Neural cell (in vitro differentiated cells): ENCODE results near the gene PAAF1. TPM values are rescaled to one million over a fixed set of nuclear protein-coding genes. Genes with fewer than 3 reads are reported as not detected.

Source experiments
- H2AFZ ChIP-seq: fragments of 200-600, 300-800 bp; sonication (generic), shearing (Covaris generic); 2 replicates; pipeline ENCODE4 v1.6.0; 2014; ENCODE audit warnings: low read depth, mild to moderate bottlenecking, antibody characterized with exemption, low read length, moderate library complexity
- H3F3A ChIP-seq: fragments of 200-600 bp; shearing (Covaris generic); 2 replicates; pipeline ENCODE4 v1.6.1; 2016; ENCODE audit warnings: mild to moderate bottlenecking, moderate library complexity, mixed read lengths, antibody characterized with exemption, low read length; ENCODE audit not compliant: insufficient read depth, poor library complexity, severe bottlenecking
- H3K27ac ChIP-seq: fragments of 200-600, 300-800 bp; sonication (generic), shearing (Covaris generic); 2 replicates; pipeline ENCODE4 v1.5.1; 2014; ENCODE audit warnings: mild to moderate bottlenecking, low read length, moderate library complexity
- H3K27me3 ChIP-seq: fragments of 300-800, 200-600 bp; sonication (generic), shearing (Covaris generic); 2 replicates; pipeline ENCODE4 v1.6.0; 2014; ENCODE audit warnings: mild to moderate bottlenecking, low read depth, low read length, moderate library complexity; ENCODE audit not compliant: insufficient read depth
- H3K36me3 ChIP-seq: fragments of 300-800, 200-600 bp; sonication (generic), shearing (Covaris generic); 2 replicates; pipeline ENCODE4 v1.5.1; 2014; ENCODE audit warnings: mild to moderate bottlenecking, antibody characterized with exemption, low read length, moderate library complexity; ENCODE audit not compliant: insufficient read depth
- H3K4me2 ChIP-seq: fragments of 300-800, 200-600 bp; sonication (generic), shearing (Covaris generic); 2 replicates; pipeline ENCODE4 v1.6.0; 2014; ENCODE audit warnings: mild to moderate bottlenecking, low read length
- H3K4me3 ChIP-seq: fragments of 300-800, 200-600 bp; sonication (generic), shearing (Covaris generic); 2 replicates; pipeline ENCODE4 v1.5.1; 2014; ENCODE audit warnings: mild to moderate bottlenecking, low read length, moderate library complexity
- H3K79me2 ChIP-seq: fragments of 200-600 bp; shearing (Covaris generic); replicated peaks from 2 replicates; pipeline ENCODE4 v1.6.0; 2014; ENCODE audit warnings: mild to moderate bottlenecking, low read length, moderate library complexity; ENCODE audit not compliant: insufficient read depth
- H3K9ac ChIP-seq: fragments of 300-800, 200-600 bp; sonication (generic), shearing (Covaris generic); 2 replicates; pipeline ENCODE4 v1.6.1; 2016; ENCODE audit warnings: mild to moderate bottlenecking, low read length, mixed read lengths
- H3K9me2 ChIP-seq: fragments of 200-600 bp; shearing (Covaris generic); 2 replicates; pipeline ENCODE4 v1.6.1; 2016; ENCODE audit warnings: mild to moderate bottlenecking, low read length, mixed read lengths; ENCODE audit not compliant: insufficient read depth
- H3K9me3 ChIP-seq: fragments of 200-600, 300-800 bp; sonication (generic), shearing (Covaris generic); 2 replicates; pipeline ENCODE4 v1.6.1; 2016; ENCODE audit warnings: mild to moderate bottlenecking, mixed run types, low read length, moderate library complexity, mixed read lengths
- H4K20me1 ChIP-seq: fragments of 200-600 bp; shearing (Covaris generic); 2 replicates; pipeline ENCODE4 v1.6.1; 2016; ENCODE audit warnings: mild to moderate bottlenecking, mixed run types; ENCODE audit not compliant: insufficient read depth
- EP300 ChIP-seq: fragments of 450-650 bp; conservative IDR thresholded peaks from 2 replicates; pipeline ENCODE4 v1.6.1; 2014; ENCODE audit warnings: antibody characterized with exemption, mild to moderate bottlenecking, moderate library complexity; ENCODE audit not compliant: poor library complexity, severe bottlenecking
- EZH2 ChIP-seq: fragments of 200-600, 300-800 bp; shearing (Covaris generic), sonication (generic); IDR thresholded peaks from 2 replicates; pipeline ENCODE4 v1.6.1; 2014; ENCODE audit warnings: antibody characterized with exemption, low read length, borderline replicate concordance, mild to moderate bottlenecking; ENCODE audit not compliant: insufficient read depth, poor library complexity, severe bottlenecking
- MXI1 ChIP-seq: fragments of 450-650 bp; conservative IDR thresholded peaks from 2 replicates; pipeline ENCODE4 v1.6.1; 2014; ENCODE audit warnings: antibody characterized with exemption, mild to moderate bottlenecking; ENCODE audit not compliant: poor library complexity, severe bottlenecking
- POLR2AphosphoS5 ChIP-seq: IDR thresholded peaks from 2 replicates; pipeline ENCODE4 v1.6.1; 2012
- RAD21 ChIP-seq: fragments of 450-650 bp; conservative IDR thresholded peaks from 2 replicates; pipeline ENCODE4 v1.6.1; 2014; ENCODE audit warnings: antibody characterized with exemption, mild to moderate bottlenecking, moderate library complexity
- SMC3 ChIP-seq: fragments of 450-650 bp; conservative IDR thresholded peaks from 2 replicates; pipeline ENCODE4 v1.6.1; 2014; ENCODE audit warnings: antibody characterized with exemption, mild to moderate bottlenecking, moderate library complexity; ENCODE audit not compliant: poor library complexity
- TAF1 ChIP-seq: IDR thresholded peaks from 2 replicates; pipeline ENCODE4 v1.6.1; 2012; ENCODE audit warnings: low read depth
- polyA plus RNA-seq: library from polyadenylated mRNA; depleted of rRNA; stranded (reverse); fragments of >200 nt; gene quantifications from 2 replicates; pipeline ENCODE4 v1.2.3, GENCODE V29; 2014
- TF ChIP-seq, protein P1 (sequence below): fragments of 450-650 bp; IDR thresholded peaks from 2 replicates; pipeline ENCODE4 v1.5.1; 2014; ENCODE audit warnings: antibody characterized with exemption, mild to moderate bottlenecking, moderate library complexity; ENCODE audit not compliant: poor library complexity, severe bottlenecking
- TF ChIP-seq, protein P2 (sequence below): IDR thresholded peaks from 2 replicates; pipeline ENCODE4 v1.6.1; 2012; ENCODE audit warnings: borderline replicate concordance

The PAAF1 gene
- polyA plus RNA-seq, 1 donor from 2014 or later = 80.3 TPM

DNA sequence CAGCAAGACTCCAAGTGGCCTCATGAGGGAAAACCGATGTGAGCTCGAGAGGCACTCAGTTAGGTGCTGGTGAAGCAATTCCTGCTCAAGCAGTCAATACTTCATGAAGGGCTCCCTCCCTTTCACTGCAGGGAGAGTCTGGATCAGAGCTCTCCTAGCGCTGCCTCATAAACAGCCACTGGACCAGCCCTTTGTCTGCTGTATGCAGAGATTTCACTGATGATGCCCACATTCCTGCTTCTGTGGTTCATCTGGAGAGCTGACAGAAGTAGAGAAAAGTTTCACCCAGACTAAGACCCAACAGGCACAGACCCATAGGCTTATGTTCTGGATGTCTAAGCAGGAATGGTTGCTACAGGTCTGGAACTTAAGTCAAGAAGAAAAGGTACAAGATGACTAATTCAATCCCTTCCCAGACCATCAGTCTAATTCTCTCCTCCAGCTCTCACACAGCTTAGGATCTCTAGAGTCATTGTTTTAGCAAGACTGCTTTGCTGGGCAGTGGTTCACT lies 101.8 kb downstream of the PAAF1 start:
- no peak overlapping the region for H2AFZ ChIP-seq
- no peaks in the 10 kb centered on the region for H3K36me3 ChIP-seq
- H3K27ac ChIP-seq = no peak overlapping the region
- H3F3A ChIP-seq = no peaks in the 10 kb centered on the region
- no peak for TF ChIP-seq EP300
- no peak for TF ChIP-seq RAD21
- TF ChIP-seq SMC3 = no peak
- TF ChIP-seq, protein P1, sequence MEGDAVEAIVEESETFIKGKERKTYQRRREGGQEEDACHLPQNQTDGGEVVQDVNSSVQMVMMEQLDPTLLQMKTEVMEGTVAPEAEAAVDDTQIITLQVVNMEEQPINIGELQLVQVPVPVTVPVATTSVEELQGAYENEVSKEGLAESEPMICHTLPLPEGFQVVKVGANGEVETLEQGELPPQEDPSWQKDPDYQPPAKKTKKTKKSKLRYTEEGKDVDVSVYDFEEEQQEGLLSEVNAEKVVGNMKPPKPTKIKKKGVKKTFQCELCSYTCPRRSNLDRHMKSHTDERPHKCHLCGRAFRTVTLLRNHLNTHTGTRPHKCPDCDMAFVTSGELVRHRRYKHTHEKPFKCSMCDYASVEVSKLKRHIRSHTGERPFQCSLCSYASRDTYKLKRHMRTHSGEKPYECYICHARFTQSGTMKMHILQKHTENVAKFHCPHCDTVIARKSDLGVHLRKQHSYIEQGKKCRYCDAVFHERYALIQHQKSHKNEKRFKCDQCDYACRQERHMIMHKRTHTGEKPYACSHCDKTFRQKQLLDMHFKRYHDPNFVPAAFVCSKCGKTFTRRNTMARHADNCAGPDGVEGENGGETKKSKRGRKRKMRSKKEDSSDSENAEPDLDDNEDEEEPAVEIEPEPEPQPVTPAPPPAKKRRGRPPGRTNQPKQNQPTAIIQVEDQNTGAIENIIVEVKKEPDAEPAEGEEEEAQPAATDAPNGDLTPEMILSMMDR = no peak
- no peak for TF ChIP-seq EZH2
- TF ChIP-seq POLR2AphosphoS5 = no peak
- TF ChIP-seq TAF1 = no peak
- no peak for TF ChIP-seq MXI1
- TF ChIP-seq, protein P2, sequence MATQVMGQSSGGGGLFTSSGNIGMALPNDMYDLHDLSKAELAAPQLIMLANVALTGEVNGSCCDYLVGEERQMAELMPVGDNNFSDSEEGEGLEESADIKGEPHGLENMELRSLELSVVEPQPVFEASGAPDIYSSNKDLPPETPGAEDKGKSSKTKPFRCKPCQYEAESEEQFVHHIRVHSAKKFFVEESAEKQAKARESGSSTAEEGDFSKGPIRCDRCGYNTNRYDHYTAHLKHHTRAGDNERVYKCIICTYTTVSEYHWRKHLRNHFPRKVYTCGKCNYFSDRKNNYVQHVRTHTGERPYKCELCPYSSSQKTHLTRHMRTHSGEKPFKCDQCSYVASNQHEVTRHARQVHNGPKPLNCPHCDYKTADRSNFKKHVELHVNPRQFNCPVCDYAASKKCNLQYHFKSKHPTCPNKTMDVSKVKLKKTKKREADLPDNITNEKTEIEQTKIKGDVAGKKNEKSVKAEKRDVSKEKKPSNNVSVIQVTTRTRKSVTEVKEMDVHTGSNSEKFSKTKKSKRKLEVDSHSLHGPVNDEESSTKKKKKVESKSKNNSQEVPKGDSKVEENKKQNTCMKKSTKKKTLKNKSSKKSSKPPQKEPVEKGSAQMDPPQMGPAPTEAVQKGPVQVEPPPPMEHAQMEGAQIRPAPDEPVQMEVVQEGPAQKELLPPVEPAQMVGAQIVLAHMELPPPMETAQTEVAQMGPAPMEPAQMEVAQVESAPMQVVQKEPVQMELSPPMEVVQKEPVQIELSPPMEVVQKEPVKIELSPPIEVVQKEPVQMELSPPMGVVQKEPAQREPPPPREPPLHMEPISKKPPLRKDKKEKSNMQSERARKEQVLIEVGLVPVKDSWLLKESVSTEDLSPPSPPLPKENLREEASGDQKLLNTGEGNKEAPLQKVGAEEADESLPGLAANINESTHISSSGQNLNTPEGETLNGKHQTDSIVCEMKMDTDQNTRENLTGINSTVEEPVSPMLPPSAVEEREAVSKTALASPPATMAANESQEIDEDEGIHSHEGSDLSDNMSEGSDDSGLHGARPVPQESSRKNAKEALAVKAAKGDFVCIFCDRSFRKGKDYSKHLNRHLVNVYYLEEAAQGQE = no peak
- no peaks in the 10 kb centered on the region for H4K20me1 ChIP-seq
- no peak overlapping the region for H3K4me2 ChIP-seq
- no peaks in the 10 kb centered on the region for H3K27me3 ChIP-seq
- no peaks in the 10 kb centered on the region for H3K79me2 ChIP-seq
- no peak overlapping the region for H3K4me3 ChIP-seq
- no peaks in the 10 kb centered on the region for H3K9me3 ChIP-seq
- no peak overlapping the region for H3K9ac ChIP-seq
- H3K9me2 ChIP-seq = no peaks in the 10 kb centered on the region

DNA sequence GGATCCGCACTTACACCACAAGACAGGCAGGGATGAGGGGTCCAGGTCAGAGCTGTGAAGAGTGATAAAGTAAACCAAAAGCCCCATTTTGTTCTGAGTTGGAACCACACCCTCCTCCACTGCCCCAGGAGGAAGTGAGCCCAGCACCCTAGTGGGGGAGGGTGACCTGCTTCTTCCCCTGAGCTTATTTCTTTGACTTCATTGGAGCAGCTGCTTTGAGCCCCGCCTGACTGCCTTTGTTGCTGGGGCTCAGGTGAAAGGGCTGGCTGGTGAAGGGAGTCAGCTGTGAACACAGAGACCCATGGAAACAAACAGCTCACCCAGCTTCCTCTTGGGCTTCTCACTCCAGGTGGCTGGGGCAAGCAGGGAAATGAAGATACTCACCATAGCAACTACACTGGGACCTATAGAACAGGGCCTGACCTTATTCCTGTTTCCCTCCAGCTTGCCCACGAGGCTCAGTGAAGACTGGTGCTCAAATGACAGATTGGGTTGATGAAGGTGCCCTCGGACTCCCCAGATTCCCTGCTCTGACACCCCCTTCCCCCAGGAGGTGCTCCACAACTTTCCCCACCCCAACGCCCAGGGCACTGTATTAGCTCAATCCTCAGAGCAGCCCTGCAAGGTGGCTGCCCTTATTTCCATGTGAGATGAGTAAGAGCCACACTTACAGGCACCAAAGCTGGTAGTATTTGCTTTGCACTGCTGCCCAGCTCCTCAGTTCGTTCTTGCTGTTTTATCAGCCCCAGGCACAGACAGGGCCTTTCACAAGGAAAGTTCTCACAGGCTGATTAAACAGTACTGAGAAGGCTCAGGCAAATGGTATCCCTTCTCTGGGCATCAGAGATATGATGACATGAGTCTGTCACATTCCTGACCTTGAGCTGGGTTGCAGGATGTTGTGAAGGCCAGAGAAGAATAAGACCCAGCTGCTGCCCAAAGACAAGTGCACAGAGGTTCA lies 103.5 kb downstream of the PAAF1 start:
- no peaks in the 10 kb centered on the region for H3F3A ChIP-seq
- H3K9me3 ChIP-seq = no peaks in the 10 kb centered on the region
- H3K36me3 ChIP-seq = no peaks in the 10 kb centered on the region
- H3K27ac ChIP-seq = no peak overlapping the region
- no peaks in the 10 kb centered on the region for H3K27me3 ChIP-seq
- H3K4me3 ChIP-seq = no peak overlapping the region
- H2AFZ ChIP-seq = no peak overlapping the region
- H4K20me1 ChIP-seq = no peaks in the 10 kb centered on the region
- H3K4me2 ChIP-seq = no peak overlapping the region
- no peak overlapping the region for H3K9ac ChIP-seq
- no peaks in the 10 kb centered on the region for H3K79me2 ChIP-seq
- no peaks in the 10 kb centered on the region for H3K9me2 ChIP-seq
- no peak for TF ChIP-seq MXI1
- TF ChIP-seq, protein P1 = no peak
- TF ChIP-seq, protein P2 = no peak
- TF ChIP-seq EZH2 = no peak
- TF ChIP-seq TAF1 = no peak
- TF ChIP-seq EP300 = no peak
- TF ChIP-seq RAD21 = no peak
- TF ChIP-seq SMC3 = no peak
- no peak for TF ChIP-seq POLR2AphosphoS5
